CD4-positive, alpha-beta T cell treated with Interleukin-15 for 1 hour (primary cell): Measurements from ENCODE around the gene ABCB4.

Experiments used
- DNase-seq: peaks from one replicate; pipeline ENCODE4 v3.0.0-alpha.2; 2020

The ABCB4 gene

GRCh38 chr7:87475359-87476178 is at the start of gene ABCB4:
Gene ABCB4 (minus strand): TSS chr7:87475680. CDS start chr7:87475465, 215 bp downstream.
- no peak for DNase-seq

GRCh38 chr7:87518735-87519134 is 43.3 kb upstream of the ABCB4 start:
- no peak for DNase-seq

GRCh38 chr7:87517891-87518290 is 42.4 kb upstream of the ABCB4 start:
- no peak for DNase-seq

- DNase-seq = no peak
These were observed 41.8 kb upstream of the ABCB4 start for GRCh38 chr7:87517136-87517815.

- DNase-seq = no peak
These were observed 38.4 kb upstream of the ABCB4 start for GRCh38 chr7:87513735-87514335.

- DNase-seq = no peak
These were observed 37.4 kb upstream of the ABCB4 start for GRCh38 chr7:87512906-87513305.

- no peak for DNase-seq
These were observed 36.0 kb upstream of the ABCB4 start for GRCh38 chr7:87511510-87511909.

- no peak for DNase-seq
These were observed 35.0 kb upstream of the ABCB4 start for GRCh38 chr7:87510411-87510875.

- no peak for DNase-seq
These were observed 32.0 kb upstream of the ABCB4 start for GRCh38 chr7:87507446-87507845.

- no peak for DNase-seq
These were observed 31.0 kb upstream of the ABCB4 start for GRCh38 chr7:87506246-87507180.

- DNase-seq = no peak
These were observed 30.2 kb upstream of the ABCB4 start for GRCh38 chr7:87505557-87506245.

GRCh38 chr7:87505122-87505521 is 29.6 kb upstream of the ABCB4 start:
- DNase-seq = no peak

GRCh38 chr7:87499494-87499893 is 24.0 kb upstream of the ABCB4 start:
- DNase-seq = no peak

- no peak for DNase-seq
These were observed 23.4 kb upstream of the ABCB4 start for GRCh38 chr7:87498893-87499292.

- no peak for DNase-seq
These were observed 22.0 kb upstream of the ABCB4 start for GRCh38 chr7:87497482-87497881.

- DNase-seq = no peak
These were observed 19.9 kb upstream of the ABCB4 start for GRCh38 chr7:87495366-87495765.

GRCh38 chr7:87494454-87494853 is 19.0 kb upstream of the ABCB4 start:
- no peak for DNase-seq

- DNase-seq = no peak
These were observed 7.7 kb upstream of the ABCB4 start for GRCh38 chr7:87483131-87483530.

- DNase-seq = no peak
These were observed 6.6 kb upstream of the ABCB4 start for GRCh38 chr7:87482115-87482514.

GRCh38 chr7:87480386-87480785 is 4.9 kb upstream of the ABCB4 start:
- DNase-seq = no peak

- DNase-seq = no peak
These were observed 4.5 kb upstream of the ABCB4 start for GRCh38 chr7:87479951-87480350.

GRCh38 chr7:87476179-87476557 is 688 bp upstream of the ABCB4 start:
- DNase-seq = no peak
